HL-60/S4 treated with phorbol 12-myristate 13-acetate at 8.2 ng/mL for 4 days and 3 days (cell line): Measurements from ENCODE around the gene RFX3.

Experiments
- in situ Hi-C: fragments of 300-500 bp; cut with MboI; formaldehyde crosslinking; loops from 2 replicates; pipeline ENCODE4 v1.15.0; 2022; ENCODE audit warnings: low sequenced_read_pairs

The RFX3 gene

DNA sequence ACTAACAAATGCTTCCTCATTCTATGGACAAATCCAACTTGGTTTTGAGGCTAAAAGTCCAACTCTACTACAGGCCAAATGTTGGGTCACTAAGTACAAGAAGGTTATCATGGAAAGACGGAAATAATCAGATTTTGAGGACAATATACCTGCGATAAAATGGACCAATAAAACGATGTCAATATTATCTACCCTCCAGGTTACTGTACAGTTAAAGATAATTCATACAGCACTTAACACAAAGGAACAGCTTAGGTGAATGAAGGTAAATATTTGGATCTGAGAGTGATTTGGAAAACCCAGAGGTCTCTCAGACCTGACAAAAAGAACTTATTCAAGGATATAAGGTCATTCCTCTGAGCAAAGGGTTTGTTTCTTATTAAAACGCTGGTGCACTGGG, 352.4 kb downstream of the RFX3 start:
- in situ Hi-C loops = no loop called here

DNA sequence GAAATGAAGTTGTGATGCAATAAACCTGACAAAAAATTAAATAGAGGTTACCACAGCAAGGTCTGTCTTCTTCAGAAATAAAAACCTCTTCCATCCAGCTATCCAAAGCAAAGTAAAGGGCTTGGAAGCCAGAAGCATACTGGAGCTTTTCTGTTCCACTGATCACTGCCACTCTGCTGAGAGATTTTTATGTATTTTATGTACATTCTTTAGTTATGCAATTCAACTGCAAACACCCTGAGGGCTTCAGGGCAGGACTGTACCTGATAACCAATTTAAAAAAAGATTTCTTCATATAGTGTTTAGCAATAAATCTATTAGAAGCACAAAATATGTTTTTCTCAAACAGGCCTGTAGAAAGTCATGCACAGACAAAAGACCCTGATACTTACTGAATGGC, 355.0 kb downstream of the RFX3 start:
- in situ Hi-C loops = no loop called here
